Fibroblast of mammary gland (primary cell): ENCODE results near the gene CDH13.

Experiments
- DNase-seq: peaks from one replicate; pipeline ENCODE4 v3.0.0-alpha.2; 2010; ENCODE audit warnings: low read depth
- H3K4me3 ChIP-seq: 2 replicates; pipeline ENCODE4 v1.5.1; 2011; ENCODE audit warnings: low read depth, mild to moderate bottlenecking, low read length, moderate library complexity; ENCODE audit not compliant: control insufficient read depth
- CTCF ChIP-seq: conservative IDR thresholded peaks from 2 replicates; pipeline ENCODE4 v1.5.1; 2011; ENCODE audit warnings: low read depth, low read length, inconsistent platforms; ENCODE audit not compliant: control insufficient read depth, insufficient read depth

The CDH13 gene

DNA sequence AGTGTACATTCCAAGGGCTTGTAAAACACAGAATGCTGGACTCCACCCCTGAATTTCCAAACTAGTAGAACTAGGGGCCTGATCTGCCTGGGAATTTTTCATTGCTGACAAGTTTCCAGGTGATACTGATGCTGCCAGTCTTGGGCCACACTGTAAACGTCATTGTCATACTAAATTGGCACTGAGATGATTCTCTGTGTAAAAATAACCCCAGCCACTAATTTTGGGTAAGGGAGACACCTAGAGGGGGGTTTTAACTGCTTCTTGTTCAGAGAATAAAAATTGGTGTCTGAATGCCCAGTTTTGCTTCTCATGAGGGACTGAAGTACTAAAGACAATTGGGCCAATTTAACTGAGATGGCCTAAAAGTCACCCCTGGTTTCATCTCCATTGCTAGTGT is 5.0 kb upstream of the CDH13 start:
- peak; percentile 13 for TF ChIP-seq CTCF
- no peak for DNase-seq
- H3K4me3 ChIP-seq: no peak overlapping the region

GRCh38 chr16:82623241-82623640 is 3.5 kb upstream of the CDH13 start:
- no peak for DNase-seq
- no peak overlapping the region for H3K4me3 ChIP-seq
- TF ChIP-seq CTCF: no peak

DNA sequence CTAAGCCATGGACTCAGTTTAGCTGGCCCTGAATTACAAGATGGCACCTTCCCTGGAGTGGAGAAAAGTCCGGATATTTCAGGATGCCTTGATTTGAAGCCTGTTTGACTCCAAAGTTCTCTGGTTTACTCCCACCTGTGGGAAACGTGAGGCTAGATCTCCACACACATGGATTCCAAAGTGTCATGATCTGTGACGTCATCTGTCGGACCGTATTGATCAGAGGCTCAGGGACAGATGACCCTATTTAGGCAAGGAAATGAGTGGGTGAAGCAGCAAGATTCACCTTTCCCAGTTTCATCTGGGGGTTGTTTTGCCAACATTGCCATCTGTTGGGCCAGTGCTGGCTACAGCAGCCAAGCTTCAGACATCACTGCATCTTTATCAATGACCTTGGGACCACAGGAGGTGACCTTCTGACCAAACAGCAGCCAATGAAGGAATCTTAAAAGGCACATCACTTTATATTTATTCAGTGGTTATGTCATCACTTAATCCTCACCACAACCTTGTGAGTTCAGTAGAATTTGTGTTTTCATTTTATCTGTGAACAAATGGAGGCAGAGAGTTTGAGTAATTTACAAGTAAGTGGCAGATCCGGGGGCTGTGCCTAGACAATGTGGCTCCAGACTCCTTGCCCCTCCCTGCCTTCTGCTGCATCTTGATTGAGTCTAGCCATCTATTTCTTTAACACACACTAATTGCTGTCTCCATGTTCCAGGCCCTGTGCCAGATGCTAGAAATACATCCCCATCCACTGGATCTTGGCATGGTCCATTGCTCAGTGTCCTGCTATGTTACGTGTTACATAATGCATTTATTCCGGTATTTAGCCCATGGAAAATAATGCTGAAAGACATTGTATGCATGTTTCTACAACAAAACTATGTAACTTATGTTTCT is 1.5 kb upstream of the CDH13 start:
- H3K4me3 ChIP-seq: no peak overlapping the region
- no peak for TF ChIP-seq CTCF
- no peak for DNase-seq

DNA sequence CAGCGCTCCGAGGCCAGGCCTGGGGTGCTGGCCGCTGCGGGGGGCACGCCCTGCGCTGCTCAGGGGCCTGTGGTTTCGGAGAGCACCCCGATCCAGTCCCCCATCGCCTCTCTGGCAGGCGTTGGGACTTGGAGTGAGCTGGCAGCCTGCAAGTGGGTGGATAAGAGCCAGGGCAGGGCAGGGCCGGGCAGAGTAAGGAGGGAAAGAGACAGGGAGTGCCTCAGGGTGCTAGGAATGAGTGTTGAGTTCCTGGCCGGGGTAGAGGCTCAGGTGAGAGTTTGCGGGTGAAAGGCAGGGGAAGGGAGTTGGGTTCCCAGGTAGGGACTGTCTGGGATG is 1.3 kb downstream of the CDH13 start:
- H3K4me3 ChIP-seq: peak overlapping the region; percentile 53
- no peak for DNase-seq
- no peak for TF ChIP-seq CTCF

DNA sequence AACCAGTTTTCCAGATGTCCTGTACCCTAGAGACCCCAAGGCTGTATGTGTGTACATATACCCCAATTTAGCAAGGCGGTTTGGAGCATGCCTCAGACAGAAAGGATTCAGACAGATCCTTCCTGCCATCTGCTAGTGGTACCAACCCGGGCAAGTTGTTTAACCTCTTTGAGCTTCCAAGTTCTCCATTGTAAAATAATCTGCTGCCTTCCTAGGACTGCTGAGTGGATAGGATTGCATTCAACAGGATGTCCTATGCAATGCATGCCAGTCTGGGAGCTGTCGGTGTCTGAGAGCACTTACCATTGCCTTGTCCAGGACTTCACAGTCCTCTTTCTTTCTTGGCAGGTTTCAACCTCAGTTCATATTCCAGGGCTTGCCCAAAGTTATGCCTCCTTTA is 1.9 kb downstream of the CDH13 start:
- DNase-seq: no peak
- TF ChIP-seq CTCF: no peak
- no peak overlapping the region for H3K4me3 ChIP-seq

- H3K4me3 ChIP-seq: no peak overlapping the region
- peak; percentile 64 for DNase-seq
- TF ChIP-seq CTCF: no peak
Measured at GRCh38 chr16:82629441-82630027, 2.8 kb downstream of the CDH13 start.

GRCh38 chr16:82630219-82630618 is 3.5 kb downstream of the CDH13 start:
- DNase-seq: no peak
- no peak overlapping the region for H3K4me3 ChIP-seq
- no peak for TF ChIP-seq CTCF
